ENCODE results near the gene C9orf50. TPM values are rescaled to one million over a fixed set of nuclear protein-coding genes. Genes with fewer than 3 reads are reported as not detected.
"Not testable (repeated sequence)": the region's sequence is repeated elsewhere in the genome, so short reads cannot be mapped to it uniquely, and the experiment has no call there.

Gene C9orf50
- total RNA-seq, 1 donor from 2014 or later, result 0.56 TPM

DNA sequence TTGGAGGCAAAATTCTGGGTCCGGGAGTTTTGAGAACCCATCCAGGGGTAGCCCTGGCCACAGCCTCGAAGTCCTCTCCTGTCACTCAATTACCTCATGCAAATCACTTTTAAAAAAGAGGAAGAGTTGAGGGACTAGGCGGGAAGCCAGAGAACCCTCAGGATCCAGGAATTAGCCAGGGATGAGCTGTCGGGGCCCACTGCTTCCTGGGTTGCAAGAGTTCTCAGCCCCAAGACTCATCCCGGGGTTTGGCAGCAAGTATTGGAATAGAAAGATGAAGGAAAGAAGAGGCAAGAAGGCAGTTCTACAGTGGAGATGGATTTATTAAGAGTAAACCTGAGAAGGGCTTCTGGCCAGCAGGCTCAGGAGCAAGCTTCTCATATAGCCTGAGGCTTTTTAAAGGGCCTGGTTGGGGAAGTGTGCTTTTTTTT lies 25.6 kb downstream of the C9orf50 start:
- H3K27ac Mint-ChIP-seq (ENCODE audit: unreplicated experiment), result peak overlapping the region; percentile 57
- DNase-seq, result no peak
- H3K4me1 Mint-ChIP-seq (ENCODE audit: low read depth, unreplicated experiment), result peaks cover 31% of the 10 kb centered on the region

DNA sequence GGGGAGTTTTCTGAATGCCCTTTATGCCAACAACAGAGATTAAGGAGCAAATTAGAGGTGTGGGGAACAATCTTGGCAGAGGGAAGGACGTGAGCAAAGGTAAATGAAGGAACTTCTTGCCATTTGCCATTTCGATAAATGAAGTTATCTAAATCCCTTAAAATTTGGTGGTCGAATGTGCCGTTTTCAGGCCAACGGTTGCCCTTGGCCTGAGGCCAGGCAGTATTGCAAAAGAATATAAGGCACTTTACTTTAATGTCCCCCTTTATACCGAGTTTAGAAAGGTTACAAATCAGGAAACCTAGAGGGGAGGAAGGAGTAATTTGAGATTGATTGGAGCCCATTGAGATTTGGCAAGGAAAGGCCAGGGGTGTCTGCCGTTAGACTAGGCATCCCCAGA lies 26.3 kb downstream of the C9orf50 start:
- Mint-ChIP-seq H3K9me3 (ENCODE audit: unreplicated experiment) (no peaks in the 10 kb centered on the region), H3K27me3 (ENCODE audit: unreplicated experiment) (peaks cover 8% of the 10 kb centered on the region), H3K27ac (ENCODE audit: unreplicated experiment) (no peak overlapping the region), H3K4me3 (ENCODE audit: unreplicated experiment) (peak overlapping the region; percentile 53), H3K4me1 (ENCODE audit: low read depth, unreplicated experiment) (peaks cover 31% of the 10 kb centered on the region), H3K36me3 (ENCODE audit: unreplicated experiment) (no peaks in the 10 kb centered on the region)
- no peak for DNase-seq
- TF ChIP-seq, protein P1, sequence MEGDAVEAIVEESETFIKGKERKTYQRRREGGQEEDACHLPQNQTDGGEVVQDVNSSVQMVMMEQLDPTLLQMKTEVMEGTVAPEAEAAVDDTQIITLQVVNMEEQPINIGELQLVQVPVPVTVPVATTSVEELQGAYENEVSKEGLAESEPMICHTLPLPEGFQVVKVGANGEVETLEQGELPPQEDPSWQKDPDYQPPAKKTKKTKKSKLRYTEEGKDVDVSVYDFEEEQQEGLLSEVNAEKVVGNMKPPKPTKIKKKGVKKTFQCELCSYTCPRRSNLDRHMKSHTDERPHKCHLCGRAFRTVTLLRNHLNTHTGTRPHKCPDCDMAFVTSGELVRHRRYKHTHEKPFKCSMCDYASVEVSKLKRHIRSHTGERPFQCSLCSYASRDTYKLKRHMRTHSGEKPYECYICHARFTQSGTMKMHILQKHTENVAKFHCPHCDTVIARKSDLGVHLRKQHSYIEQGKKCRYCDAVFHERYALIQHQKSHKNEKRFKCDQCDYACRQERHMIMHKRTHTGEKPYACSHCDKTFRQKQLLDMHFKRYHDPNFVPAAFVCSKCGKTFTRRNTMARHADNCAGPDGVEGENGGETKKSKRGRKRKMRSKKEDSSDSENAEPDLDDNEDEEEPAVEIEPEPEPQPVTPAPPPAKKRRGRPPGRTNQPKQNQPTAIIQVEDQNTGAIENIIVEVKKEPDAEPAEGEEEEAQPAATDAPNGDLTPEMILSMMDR (IDR thresholded peaks at IDR 0.05; ENCODE audit: partially characterized antibody, unreplicated experiment), result no peak

More for the DNA sequence above, 25.6 kb downstream of the C9orf50 start:
- TF ChIP-seq, protein P1 (IDR thresholded peaks at IDR 0.05; ENCODE audit: partially characterized antibody, unreplicated experiment), result no peak
- H3K27me3 Mint-ChIP-seq (ENCODE audit: unreplicated experiment), result peaks cover 6% of the 10 kb centered on the region
- no peaks in the 10 kb centered on the region for H3K9me3 Mint-ChIP-seq (ENCODE audit: unreplicated experiment)
- no peaks in the 10 kb centered on the region for H3K36me3 Mint-ChIP-seq (ENCODE audit: unreplicated experiment)
- H3K4me3 Mint-ChIP-seq (ENCODE audit: unreplicated experiment), result no peak overlapping the region

DNA sequence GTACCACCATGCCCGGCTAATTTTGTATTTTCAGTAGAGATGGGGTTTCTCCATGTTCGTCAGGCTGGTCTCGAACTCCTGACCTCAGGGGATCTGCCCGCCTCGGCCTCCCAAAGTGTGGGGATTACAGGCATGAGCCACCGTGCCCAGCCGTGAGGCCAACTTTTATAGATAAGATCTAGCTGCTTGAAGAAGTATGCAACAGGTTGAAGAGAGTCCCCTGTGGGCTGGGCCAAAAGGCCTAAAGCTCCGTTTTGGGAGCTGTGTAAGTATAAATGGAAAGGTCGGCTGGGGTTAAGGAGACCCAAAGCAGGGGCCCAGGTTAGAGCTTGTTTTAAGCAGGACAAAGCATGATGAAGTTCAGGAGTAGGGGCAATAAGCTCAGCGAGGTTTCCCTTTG lies 28.1 kb downstream of the C9orf50 start:
- peaks cover 30% of the 10 kb centered on the region for H3K4me1 Mint-ChIP-seq (ENCODE audit: low read depth, unreplicated experiment)
- not testable (repeated sequence) for H3K27me3 Mint-ChIP-seq (ENCODE audit: unreplicated experiment); H3K27ac Mint-ChIP-seq (ENCODE audit: unreplicated experiment); DNase-seq; H3K9me3 Mint-ChIP-seq (ENCODE audit: unreplicated experiment); H3K4me3 Mint-ChIP-seq (ENCODE audit: unreplicated experiment); H3K36me3 Mint-ChIP-seq (ENCODE audit: unreplicated experiment)

DNA sequence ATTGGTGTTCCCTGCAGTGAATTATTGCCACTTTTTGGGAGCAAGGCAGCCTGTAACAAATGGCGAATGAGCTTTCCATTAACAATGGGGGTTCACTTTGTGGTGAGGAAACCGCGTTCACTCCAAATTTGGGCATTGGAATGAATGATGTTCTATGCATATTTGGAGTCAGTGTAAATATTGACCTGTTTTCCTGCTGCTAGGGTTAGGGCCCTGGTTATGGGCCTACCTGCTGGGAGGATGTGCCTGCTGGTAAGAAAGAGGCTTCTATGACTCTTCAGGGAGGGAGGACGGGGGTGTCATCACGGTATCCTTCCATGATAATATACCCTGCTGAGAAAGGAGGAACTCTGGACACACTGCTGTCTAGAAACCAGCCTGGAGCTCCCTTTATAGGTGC lies 29.0 kb downstream of the C9orf50 start:
- no peak overlapping the region for H3K4me3 Mint-ChIP-seq (ENCODE audit: unreplicated experiment)
- peaks cover 10% of the 10 kb centered on the region for H3K27me3 Mint-ChIP-seq (ENCODE audit: unreplicated experiment)
- TF ChIP-seq, protein P1 (IDR thresholded peaks at IDR 0.05; ENCODE audit: partially characterized antibody, unreplicated experiment), result no peak
- DNase-seq, result no peak
- peaks cover 4% of the 10 kb centered on the region for H3K9me3 Mint-ChIP-seq (ENCODE audit: unreplicated experiment)
- H3K4me1 Mint-ChIP-seq (ENCODE audit: low read depth, unreplicated experiment), result peaks cover 38% of the 10 kb centered on the region
- no peaks in the 10 kb centered on the region for H3K36me3 Mint-ChIP-seq (ENCODE audit: unreplicated experiment)
- H3K27ac Mint-ChIP-seq (ENCODE audit: unreplicated experiment), result no peak overlapping the region

DNA sequence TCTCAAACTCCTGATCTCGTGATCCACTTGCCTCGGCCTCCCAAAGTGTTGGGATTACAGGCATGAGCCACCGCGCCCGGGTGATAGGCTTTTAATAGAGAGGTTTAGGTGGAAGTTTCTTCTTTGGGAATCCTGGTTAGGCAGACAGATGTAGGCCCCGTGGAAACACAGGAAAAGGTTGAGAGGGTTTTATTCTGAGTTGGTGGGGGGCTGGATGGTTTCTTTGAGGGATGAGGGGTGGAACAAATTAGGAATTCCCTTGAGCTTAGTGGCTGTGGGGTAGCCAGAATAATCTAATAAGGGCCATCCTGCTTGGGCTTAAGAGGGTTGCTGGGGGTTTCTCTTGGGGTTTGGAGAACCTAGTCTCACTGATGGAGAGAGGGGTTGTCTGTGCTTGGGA lies 30.4 kb downstream of the C9orf50 start:
- Mint-ChIP-seq H3K9me3 (ENCODE audit: unreplicated experiment) (peaks cover 4% of the 10 kb centered on the region), H3K4me1 (ENCODE audit: low read depth, unreplicated experiment) (peaks cover 37% of the 10 kb centered on the region), H3K36me3 (ENCODE audit: unreplicated experiment) (no peaks in the 10 kb centered on the region), H3K27me3 (ENCODE audit: unreplicated experiment) (peaks cover 4% of the 10 kb centered on the region), H3K4me3 (ENCODE audit: unreplicated experiment) (no peak overlapping the region), H3K27ac (ENCODE audit: unreplicated experiment) (no peak overlapping the region)
- no peak for DNase-seq
- TF ChIP-seq, protein P1 (IDR thresholded peaks at IDR 0.05; ENCODE audit: partially characterized antibody, unreplicated experiment), result no peak
